Keratinocyte (primary cell): ENCODE measurements around the gene GTPBP6. TPM values are rescaled to one million over a fixed set of nuclear protein-coding genes. Genes with fewer than 3 reads are reported as not detected.

ENCODE experiments used
- DNase-seq: peaks from one replicate; pipeline ENCODE4 v3.0.0-alpha.2; 2011; ENCODE audit warnings: low read depth, missing footprints, low spot score
- FAIRE-seq: peaks from 2 replicates; lab custom pipeline; 2011; peaks lifted over from hg19 to GRCh38; lab: Jason Lieb, UNC
- H2AFZ ChIP-seq: 2 replicates; pipeline ENCODE4 v1.6.0; 2012; ENCODE audit warnings: low read length, control low read depth, inconsistent platforms; ENCODE audit not compliant: control insufficient read depth
- H3K27ac ChIP-seq: 2 replicates; pipeline ENCODE4 v1.5.1; 2011; ENCODE audit warnings: low read length; ENCODE audit not compliant: control insufficient read depth, insufficient read depth
- H3K27me3 ChIP-seq: 3 replicates; pipeline ENCODE4 v1.6.0; 2011; ENCODE audit warnings: low read length; ENCODE audit not compliant: control insufficient read depth, insufficient read depth; ENCODE audit errors: extremely low read depth
- H3K36me3 ChIP-seq, 2 experiments: 2 replicates in 1 of 2; 3 replicates in 1 of 2; pipeline ENCODE4 v1.5.1; 2011; ENCODE audit warnings: low read length in 2 of 2, mild to moderate bottlenecking in 1 of 2; ENCODE audit not compliant: control insufficient read depth in 2 of 2, insufficient read depth in 2 of 2; ENCODE audit errors: extremely low read depth in 1 of 2
- H3K4me1 ChIP-seq: 3 replicates; pipeline ENCODE4 v1.5.1; 2011; ENCODE audit warnings: low read length; ENCODE audit not compliant: control insufficient read depth, insufficient read depth; ENCODE audit errors: extremely low read depth
- H3K4me2 ChIP-seq: 3 replicates; pipeline ENCODE4 v1.6.0; 2011; ENCODE audit warnings: low read depth, low read length; ENCODE audit not compliant: control insufficient read depth, insufficient read depth; ENCODE audit errors: extremely low read depth
- H3K4me3 ChIP-seq, 3 experiments: fragments of 200-600 bp in 1 of 3; sonication (generic) in 1 of 3; 2 replicates in 2 of 3; 3 replicates in 1 of 3; pipeline ENCODE4 v1.5.1; 2011 to 2016; ENCODE audit warnings: low read length in 3 of 3, mild to moderate bottlenecking in 3 of 3, control low read depth in 2 of 3, inconsistent platforms in 1 of 3, low read depth in 1 of 3, mixed read lengths in 1 of 3, mixed run types in 1 of 3, moderate library complexity in 1 of 3; ENCODE audit not compliant: control insufficient read depth in 2 of 3, insufficient read depth in 2 of 3; ENCODE audit errors: extremely low read depth in 1 of 3
- H3K79me2 ChIP-seq: 2 replicates; pipeline ENCODE4 v1.6.0; 2012; ENCODE audit warnings: low read length; ENCODE audit not compliant: control insufficient read depth, insufficient read depth
- H3K9ac ChIP-seq: 3 replicates; pipeline ENCODE4 v1.6.0; 2011; ENCODE audit warnings: low read length; ENCODE audit not compliant: control insufficient read depth, insufficient read depth; ENCODE audit errors: extremely low read depth
- H3K9me1 ChIP-seq: 3 replicates; pipeline ENCODE4 v1.6.0; 2011; ENCODE audit warnings: low read length; ENCODE audit not compliant: control insufficient read depth, insufficient read depth; ENCODE audit errors: extremely low read depth
- H3K9me3 ChIP-seq: 2 replicates; pipeline ENCODE4 v1.5.1; 2012; ENCODE audit warnings: low read depth, low read length; ENCODE audit not compliant: control insufficient read depth
- H4K20me1 ChIP-seq: 3 replicates; pipeline ENCODE4 v1.6.0; 2011; ENCODE audit warnings: low read length; ENCODE audit not compliant: control insufficient read depth, insufficient read depth; ENCODE audit errors: extremely low read depth
- EZH2 ChIP-seq: IDR thresholded peaks from one replicate; pipeline ENCODE4 v1.6.1; 2012; ENCODE audit warnings: inconsistent platforms, mild to moderate bottlenecking, low read length, moderate library complexity
- dilution Hi-C: fragments of 300-500 bp; cut with MboI; formaldehyde crosslinking; loops from one replicate; pipeline ENCODE4 v1.7.0; 2020; ENCODE audit warnings: low sequenced_read_pairs; ENCODE audit not compliant: extremely low pct_ligation_motif_present
- polyA plus RNA-seq, 5 experiments: library from polyadenylated mRNA; depleted of rRNA in 3 of 5; stranded (reverse) in 3 of 5; stranded (forward) in 1 of 5; unstranded in 1 of 5; fragments of >200 nt; gene quantifications; 1 replicate in 1 of 5; 2 replicates in 3 of 5; 3 replicates in 1 of 5; pipeline versions ENCODE4 v1.2.1 to v1.2.3, GENCODE V29; 2011 to 2012; ENCODE audit warnings: missing spikeins in 2 of 5, low read depth in 1 of 5, low replicate concordance in 1 of 5
- TF ChIP-seq, protein P1 (sequence below), 3 experiments: IDR thresholded peaks in 1 of 3; conservative IDR thresholded peaks in 1 of 3; optimal IDR thresholded peaks in 1 of 3; 2 replicates in 2 of 3; 3 replicates in 1 of 3; pipeline versions ENCODE3 to v1.5.1; 2011; ENCODE audit warnings: low read length in 3 of 3, mild to moderate bottlenecking in 3 of 3, moderate library complexity in 2 of 3, control low read depth in 1 of 3, inconsistent platforms in 1 of 3; ENCODE audit not compliant: insufficient read depth in 2 of 3; ENCODE audit errors: extremely low read depth in 1 of 3

Gene GTPBP6
- polyA plus RNA-seq, 1 donor (not counting 4 experiments of a cell fraction or from before 2014, with no cell fraction given): 16.7 TPM

DNA sequence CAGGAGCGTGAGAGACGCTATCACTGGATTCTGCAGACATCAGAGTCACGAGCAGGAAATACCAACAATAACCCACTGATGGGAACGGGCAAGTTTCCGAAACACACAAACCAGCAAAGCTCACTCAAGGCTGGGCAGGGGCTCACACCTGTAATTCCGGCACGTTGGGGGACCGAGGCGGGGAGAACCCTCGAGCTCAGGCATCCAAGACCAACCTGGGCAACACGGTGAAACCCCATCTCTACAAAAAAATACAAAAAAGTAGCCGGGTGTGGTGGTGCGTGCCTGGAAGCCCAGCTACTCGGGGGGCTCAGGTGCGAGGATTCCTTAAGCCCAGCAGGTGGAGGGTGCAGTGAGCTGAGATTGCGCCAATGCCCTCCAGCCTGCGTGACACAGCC is 17.2 kb upstream of the GTPBP6 start:
- Histone ChIP-seq H3K27ac (no peak overlapping the region), H3K4me2 (no peak overlapping the region), H3K9me1 (no peaks in the 10 kb centered on the region), H2AFZ (no peak overlapping the region), H3K9me3 (no peaks in the 10 kb centered on the region), H3K4me1 (no peaks in the 10 kb centered on the region), H4K20me1 (no peaks in the 10 kb centered on the region), H3K4me3 (no peak overlapping the region), H3K79me2 (no peaks in the 10 kb centered on the region), H3K9ac (no peak overlapping the region), H3K36me3 (peaks cover 0 to 2% of the 10 kb centered on the region in 2 experiments), H3K27me3 (peaks cover 9% of the 10 kb centered on the region)
- dilution Hi-C loops: no loop called here
- no peak for FAIRE-seq
- DNase-seq: no peak
- TF ChIP-seq, protein P1, sequence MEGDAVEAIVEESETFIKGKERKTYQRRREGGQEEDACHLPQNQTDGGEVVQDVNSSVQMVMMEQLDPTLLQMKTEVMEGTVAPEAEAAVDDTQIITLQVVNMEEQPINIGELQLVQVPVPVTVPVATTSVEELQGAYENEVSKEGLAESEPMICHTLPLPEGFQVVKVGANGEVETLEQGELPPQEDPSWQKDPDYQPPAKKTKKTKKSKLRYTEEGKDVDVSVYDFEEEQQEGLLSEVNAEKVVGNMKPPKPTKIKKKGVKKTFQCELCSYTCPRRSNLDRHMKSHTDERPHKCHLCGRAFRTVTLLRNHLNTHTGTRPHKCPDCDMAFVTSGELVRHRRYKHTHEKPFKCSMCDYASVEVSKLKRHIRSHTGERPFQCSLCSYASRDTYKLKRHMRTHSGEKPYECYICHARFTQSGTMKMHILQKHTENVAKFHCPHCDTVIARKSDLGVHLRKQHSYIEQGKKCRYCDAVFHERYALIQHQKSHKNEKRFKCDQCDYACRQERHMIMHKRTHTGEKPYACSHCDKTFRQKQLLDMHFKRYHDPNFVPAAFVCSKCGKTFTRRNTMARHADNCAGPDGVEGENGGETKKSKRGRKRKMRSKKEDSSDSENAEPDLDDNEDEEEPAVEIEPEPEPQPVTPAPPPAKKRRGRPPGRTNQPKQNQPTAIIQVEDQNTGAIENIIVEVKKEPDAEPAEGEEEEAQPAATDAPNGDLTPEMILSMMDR (optimal IDR thresholded peaks at IDR 0.05 in 1 of 3, IDR thresholded peaks at IDR 0.05 in 1 of 3, conservative IDR thresholded peaks at IDR 0.05 in 1 of 3; ENCODE audit: extremely low read depth in 1 of 3, insufficient read depth in 2 of 3, low read length in 3 of 3): no peak
- TF ChIP-seq EZH2: no peak

DNA sequence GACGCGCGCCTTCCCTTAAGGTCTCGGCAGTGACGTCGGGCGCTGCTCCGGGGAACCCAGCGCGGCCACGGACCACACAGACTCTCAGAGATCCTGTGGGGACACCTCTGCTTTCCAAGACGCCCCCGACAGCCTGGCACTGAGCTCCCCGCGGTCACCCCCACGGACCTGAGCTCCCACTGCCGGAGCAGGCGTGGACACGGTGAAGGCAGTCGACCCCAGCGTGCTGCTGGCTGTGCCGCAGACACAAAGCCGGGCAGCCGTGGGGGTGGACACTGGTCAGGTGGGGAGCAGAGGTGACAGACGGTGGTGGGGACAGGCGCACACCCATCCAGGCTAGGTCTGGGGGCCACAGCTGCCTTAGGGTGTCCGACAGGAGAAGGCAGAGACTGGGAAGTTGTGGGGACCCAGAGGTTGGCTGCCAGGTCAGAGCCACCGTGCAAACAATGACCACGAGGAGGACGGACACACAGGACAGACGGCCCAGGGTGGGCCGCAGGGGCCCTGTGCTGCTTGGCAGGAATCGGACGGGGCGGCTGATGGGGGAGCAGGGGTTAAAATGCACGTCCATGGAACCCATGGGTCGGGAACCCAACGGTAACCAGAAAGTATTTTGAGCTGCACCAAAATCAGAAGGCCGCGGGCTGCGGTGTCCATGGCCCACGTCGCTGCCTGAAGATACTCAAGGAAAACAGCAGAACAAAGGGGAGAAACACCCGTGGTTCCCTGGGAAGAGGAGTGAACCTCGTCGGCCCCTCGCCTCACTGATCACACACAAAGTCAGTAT is 16.6 kb upstream of the GTPBP6 start:
- Histone ChIP-seq H3K9me3 (no peaks in the 10 kb centered on the region), H3K27me3 (peaks cover 11% of the 10 kb centered on the region), H3K27ac (no peak overlapping the region), H3K4me2 (no peak overlapping the region), H3K9me1 (no peaks in the 10 kb centered on the region), H3K79me2 (no peaks in the 10 kb centered on the region), H3K36me3 (peaks cover 0 to 2% of the 10 kb centered on the region in 2 experiments), H4K20me1 (no peaks in the 10 kb centered on the region), H3K4me3 (no peak overlapping the region), H3K4me1 (no peaks in the 10 kb centered on the region), H2AFZ (no peak overlapping the region), H3K9ac (no peak overlapping the region)
- TF ChIP-seq EZH2: no peak
- TF ChIP-seq, protein P1 (optimal IDR thresholded peaks at IDR 0.05 in 1 of 3, IDR thresholded peaks at IDR 0.05 in 1 of 3, conservative IDR thresholded peaks at IDR 0.05 in 1 of 3; ENCODE audit: extremely low read depth in 1 of 3, insufficient read depth in 2 of 3, low read length in 3 of 3): no peak
- FAIRE-seq (no peak), DNase-seq (no peak)
- dilution Hi-C loops: no loop called here
